HUES48 (cell line): Measurements from ENCODE around the gene PQBP1.

Experiments
- H3K27ac ChIP-seq: one replicate; pipeline ENCODE4 v1.7.0; 2013; ENCODE audit warnings: low read depth, low read length, inconsistent platforms
- H3K27me3 ChIP-seq: 2 replicates; pipeline ENCODE4 v1.6.1; 2013; ENCODE audit warnings: mild to moderate bottlenecking, low read length; ENCODE audit not compliant: control insufficient read depth, insufficient read depth
- H3K36me3 ChIP-seq: 2 replicates; pipeline ENCODE4 v1.6.1; 2013; ENCODE audit warnings: low read length; ENCODE audit not compliant: control insufficient read depth, insufficient read depth
- H3K4me1 ChIP-seq: 2 replicates; pipeline ENCODE4 v1.6.1; 2013; ENCODE audit warnings: mild to moderate bottlenecking, low read length; ENCODE audit not compliant: control insufficient read depth, insufficient read depth
- H3K4me3 ChIP-seq: 2 replicates; pipeline ENCODE4 v1.5.1; 2013; ENCODE audit warnings: mild to moderate bottlenecking, low read depth, low read length
- H3K9ac ChIP-seq: 2 replicates; pipeline ENCODE4 v1.6.1; 2013; ENCODE audit warnings: mild to moderate bottlenecking, low read depth, low read length, moderate library complexity
- H3K9me3 ChIP-seq: 2 replicates; pipeline ENCODE4 v1.6.1; 2013; ENCODE audit warnings: low read length; ENCODE audit not compliant: control insufficient read depth, insufficient read depth

The PQBP1 gene

GRCh38 chrX:48913605-48914366 is 16.1 kb downstream of the PQBP1 start:
- H3K27ac ChIP-seq, result no peak overlapping the region
- peaks cover 49% of the 10 kb centered on the region for H3K36me3 ChIP-seq
- peak overlapping the region; percentile 87 for H3K4me3 ChIP-seq
- no peaks in the 10 kb centered on the region for H3K27me3 ChIP-seq
- H3K9ac ChIP-seq, result no peak overlapping the region
- H3K9me3 ChIP-seq, result peaks cover 26% of the 10 kb centered on the region
- peaks cover 12% of the 10 kb centered on the region; the same call in 1 of the 2 replicates for H3K4me1 ChIP-seq

- no peaks in the 10 kb centered on the region for H3K27me3 ChIP-seq
- H3K27ac ChIP-seq, result no peak overlapping the region
- peaks cover 14% of the 10 kb centered on the region for H3K4me1 ChIP-seq
- peak overlapping the region; percentile 44 for H3K4me3 ChIP-seq
- no peak overlapping the region for H3K9ac ChIP-seq
- peaks cover 42% of the 10 kb centered on the region for H3K36me3 ChIP-seq
- peaks cover 27% of the 10 kb centered on the region for H3K9me3 ChIP-seq
Observed at GRCh38 chrX:48914593-48915493, 17.1 kb downstream of the PQBP1 start.

GRCh38 chrX:48917139-48918001 is 19.6 kb downstream of the PQBP1 start:
- peak overlapping the region; percentile 84 for H3K4me3 ChIP-seq
- peaks cover 41% of the 10 kb centered on the region for H3K36me3 ChIP-seq
- H3K27ac ChIP-seq, result no peak overlapping the region
- H3K4me1 ChIP-seq, result peaks cover 25% of the 10 kb centered on the region
- H3K9ac ChIP-seq, result peak overlapping the region; percentile 60
- H3K27me3 ChIP-seq, result no peaks in the 10 kb centered on the region
- H3K9me3 ChIP-seq, result peaks cover 21% of the 10 kb centered on the region

- Histone ChIP-seq H3K36me3 (peaks cover 35% of the 10 kb centered on the region), H3K4me1 (peaks cover 21% of the 10 kb centered on the region), H3K9me3 (peaks cover 18% of the 10 kb centered on the region), H3K27me3 (no peaks in the 10 kb centered on the region), H3K27ac (peak overlapping the region; percentile 84), H3K4me3 (peak overlapping the region; percentile 84), H3K9ac (peak overlapping the region; percentile 75)
Observed at GRCh38 chrX:48918301-48918642, 20.5 kb downstream of the PQBP1 start.

GRCh38 chrX:48918643-48919340 is 21.1 kb downstream of the PQBP1 start, which contains the start of gene PIM2:
Gene PIM2 (minus strand): TSS chrX:48919024. CDS start chrX:48918834, 190 bp downstream.
- peaks cover 35% of the 10 kb centered on the region for H3K36me3 ChIP-seq
- peaks cover 14% of the 10 kb centered on the region for H3K9me3 ChIP-seq
- H3K4me1 ChIP-seq, result peaks cover 16% of the 10 kb centered on the region
- H3K27ac ChIP-seq, result peak within 1 kb of the TSS; percentile 98
- H3K9ac ChIP-seq, result peak within 1 kb of the TSS; percentile 75
- H3K4me3 ChIP-seq, result peak within 1 kb of the TSS; percentile 84
- H3K27me3 ChIP-seq, result no peaks in the 10 kb centered on the region

GRCh38 chrX:48919360-48919841 is 21.7 kb downstream of the PQBP1 start:
- H3K9ac ChIP-seq, result peak overlapping the region; percentile 69
- H3K36me3 ChIP-seq, result peaks cover 35% of the 10 kb centered on the region
- peak overlapping the region; percentile 84 for H3K4me3 ChIP-seq
- peaks cover 13% of the 10 kb centered on the region for H3K4me1 ChIP-seq
- H3K27me3 ChIP-seq, result no peaks in the 10 kb centered on the region
- H3K9me3 ChIP-seq, result peaks cover 17% of the 10 kb centered on the region
- peak overlapping the region; percentile 98 for H3K27ac ChIP-seq

- Histone ChIP-seq H3K36me3 (peaks cover 31% of the 10 kb centered on the region), H3K9ac (no peak overlapping the region; the same call in 1 of the 2 replicates), H3K4me3 (peak overlapping the region; percentile 84), H3K4me1 (peaks cover 13% of the 10 kb centered on the region), H3K27ac (peak overlapping the region; percentile 98), H3K27me3 (no peaks in the 10 kb centered on the region), H3K9me3 (peaks cover 13% of the 10 kb centered on the region)
Observed at GRCh38 chrX:48919947-48920717, 22.4 kb downstream of the PQBP1 start.

GRCh38 chrX:48920718-48921104 is 23.0 kb downstream of the PQBP1 start:
- peak overlapping the region; percentile 23 for H3K27ac ChIP-seq
- peaks cover 31% of the 10 kb centered on the region for H3K36me3 ChIP-seq
- H3K9ac ChIP-seq, result no peak overlapping the region
- H3K4me1 ChIP-seq, result peaks cover 18% of the 10 kb centered on the region
- peaks cover 16% of the 10 kb centered on the region for H3K9me3 ChIP-seq
- H3K4me3 ChIP-seq, result peak overlapping the region; percentile 84; the same call in 1 of the 2 replicates
- no peaks in the 10 kb centered on the region for H3K27me3 ChIP-seq

- peaks cover 23% of the 10 kb centered on the region for H3K36me3 ChIP-seq
- no peak overlapping the region for H3K9ac ChIP-seq
- no peak overlapping the region for H3K27ac ChIP-seq
- no peaks in the 10 kb centered on the region for H3K27me3 ChIP-seq
- H3K9me3 ChIP-seq, result peaks cover 23% of the 10 kb centered on the region
- H3K4me3 ChIP-seq, result no peak overlapping the region
- peaks cover 28% of the 10 kb centered on the region for H3K4me1 ChIP-seq
Observed at GRCh38 chrX:48923771-48924170, 26.0 kb downstream of the PQBP1 start.
